Small intestine (tissue), 7 donors: Measurements from ENCODE around the gene FRMD4A. TPM values are rescaled to one million over a fixed set of nuclear protein-coding genes. Genes with fewer than 3 reads are reported as not detected.

ENCODE experiments used
- DNase-seq, 2 donors: peaks; one replicate each; pipeline versions ENCODE4 v3.0.0 to v3.0.0-alpha.2; 2013
- FAIRE-seq: peaks from 2 replicates; lab custom pipeline; 2012; peaks lifted over from hg19 to GRCh38; lab: Jason Lieb, UNC
- H3K27ac ChIP-seq, 3 donors: one replicate each; pipeline ENCODE4 v1.5.1; 2013; ENCODE audit warnings: low read length in 2 of 3, mild to moderate bottlenecking in 2 of 3, control low read depth in 1 of 3, inconsistent platforms in 1 of 3, low read depth in 1 of 3, moderate library complexity in 1 of 3
- H3K27me3 ChIP-seq, 3 donors: one replicate each; pipeline ENCODE4 v1.6.1; 2013; ENCODE audit warnings: low read length in 3 of 3, inconsistent platforms in 1 of 3; ENCODE audit not compliant: control insufficient read depth in 3 of 3, insufficient read depth in 3 of 3
- H3K36me3 ChIP-seq, 3 donors: one replicate each; pipeline ENCODE4 v1.6.1; 2013; ENCODE audit warnings: low read length in 3 of 3, inconsistent platforms in 1 of 3, low read depth in 1 of 3, mild to moderate bottlenecking in 1 of 3, moderate library complexity in 1 of 3; ENCODE audit not compliant: control insufficient read depth in 3 of 3, insufficient read depth in 2 of 3
- H3K4me1 ChIP-seq, 3 donors: one replicate each; pipeline ENCODE4 v1.6.1; 2013; ENCODE audit warnings: low read length in 2 of 3, inconsistent platforms in 1 of 3, low read depth in 1 of 3, mild to moderate bottlenecking in 1 of 3, moderate library complexity in 1 of 3; ENCODE audit not compliant: control insufficient read depth in 3 of 3, insufficient read depth in 2 of 3
- H3K4me3 ChIP-seq, 3 donors: one replicate each; pipeline ENCODE4 v1.5.1; 2013; ENCODE audit warnings: low read length in 3 of 3, control low read depth in 1 of 3, inconsistent platforms in 1 of 3, low read depth in 1 of 3, mild to moderate bottlenecking in 1 of 3, moderate library complexity in 1 of 3
- H3K9me3 ChIP-seq, 2 donors: one replicate each; pipeline ENCODE4 v1.6.1; 2013; ENCODE audit warnings: low read depth in 1 of 2, low read length in 1 of 2; ENCODE audit not compliant: control insufficient read depth in 2 of 2, insufficient read depth in 1 of 2
- WGBS, 3 donors: extraction: QIAGEN DNeasy Blood & Tissue Kit; methylation state at CpG; one replicate each; pipeline ENCODE4 v1.1.7; 2013; 5-methylcytosine and 5-hydroxymethylcytosine counted together
- polyA plus RNA-seq, 4 donors: library from polyadenylated mRNA; stranded (reverse) in 3 of 4; unstranded in 1 of 4; fragments of 200-250 nt in 3 of 4; fragments of 120-200 nt in 1 of 4; gene quantifications; one replicate each; pipeline versions ENCODE4 v1.2.1 to v1.2.3, GENCODE V29; 2013
- donor health status: healthy with polysubstance abuse.
- donor health status: control.
- donor health status: control.
- donor health status: Bipolar disorder and iron deficiency.
- donor health status: healthy.

The FRMD4A gene
- polyA plus RNA-seq, 4 donors: 0.45 to 16.9 (median 6.2) TPM

DNA sequence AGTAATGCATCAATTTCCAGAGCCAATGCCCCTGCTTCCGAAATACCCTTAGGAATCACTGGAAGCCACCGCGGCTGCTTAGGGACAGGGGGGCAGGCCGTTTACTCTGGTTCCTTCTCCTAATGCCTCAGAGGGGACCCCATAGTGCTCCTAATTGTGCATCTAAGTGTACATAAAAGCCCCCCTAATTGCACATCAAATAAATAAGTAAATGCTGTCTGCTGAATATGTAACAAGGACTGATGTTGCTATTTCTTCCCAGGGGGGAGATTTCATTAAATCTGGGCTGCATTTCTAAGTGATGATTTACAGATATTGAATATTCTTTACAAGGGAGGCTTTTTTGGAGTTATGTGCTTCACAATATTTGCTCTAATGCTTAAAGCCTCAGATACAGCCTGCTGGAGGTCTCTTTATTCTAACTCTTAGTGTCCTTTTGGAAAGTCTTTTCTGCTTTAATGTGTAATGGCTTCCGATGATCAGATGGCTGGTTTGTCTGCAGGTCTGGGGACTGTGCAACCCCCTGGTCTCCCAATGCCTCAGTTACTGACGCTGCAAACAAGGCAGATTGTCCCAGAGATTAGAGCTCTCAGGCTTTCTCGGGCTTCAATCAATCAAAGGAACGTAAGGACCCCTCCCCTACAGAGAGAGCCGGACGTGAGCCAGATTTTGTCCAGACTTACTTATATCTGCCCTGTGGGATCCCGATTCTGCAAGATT is 601.0 kb downstream of the FRMD4A start:
- Histone ChIP-seq H3K4me1 (no peaks in the 10 kb centered on the region), H3K36me3 (peaks cover 0 to 10% (median 0%) of the 10 kb centered on the region in 3 donors), H3K9me3 (no peaks in the 10 kb centered on the region), H3K27ac (no peak overlapping the region), H3K4me3 (no peak overlapping the region), H3K27me3 (no peaks in the 10 kb centered on the region)
- DNase-seq (no peak), FAIRE-seq (no peak)
- WGBS, 3 donors: 81 to 84% (median 82%) methylated on average over 11 of the region's 11 CpGs

DNA sequence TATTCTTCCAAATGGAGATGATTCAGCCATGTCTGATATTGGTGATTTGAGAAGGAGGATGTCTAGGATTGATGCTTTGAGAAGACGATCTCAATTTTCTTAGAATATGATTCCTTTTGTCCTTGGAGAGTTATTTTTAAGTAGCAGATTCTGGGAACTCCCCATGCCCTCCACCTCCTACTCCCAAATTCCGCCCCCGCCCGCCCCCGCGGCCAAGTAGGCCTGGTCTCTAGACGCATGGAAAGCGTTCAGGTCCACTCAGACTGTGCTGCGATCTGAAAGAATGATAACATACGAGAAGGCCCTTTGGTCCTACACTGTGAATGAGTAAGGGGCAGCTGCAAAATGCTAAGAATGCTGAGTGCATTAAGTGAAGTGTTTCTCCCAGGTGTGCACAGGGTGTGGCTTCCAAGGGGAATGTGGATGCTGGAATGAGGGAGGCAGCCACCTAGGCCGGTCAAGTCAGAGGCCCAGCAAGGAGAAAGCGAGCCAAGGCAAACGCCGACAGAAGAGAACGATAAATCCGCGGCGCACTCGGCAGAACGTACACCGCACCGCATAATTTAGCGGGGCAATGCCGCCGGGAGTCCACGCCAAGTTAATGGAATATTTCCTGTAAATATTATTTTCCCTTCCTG is 601.7 kb downstream of the FRMD4A start:
- FAIRE-seq (no peak), DNase-seq (no peak)
- 93 to 94% (median 94%) methylated on average over 26 of the region's 26 CpGs for WGBS, 3 donors
- no peaks in the 10 kb centered on the region for H3K27me3 ChIP-seq
- H3K4me3 ChIP-seq: no peak overlapping the region
- H3K36me3 ChIP-seq: peaks cover 0 to 10% (median 0%) of the 10 kb centered on the region in 3 donors
- H3K27ac ChIP-seq: no peak overlapping the region
- H3K4me1 ChIP-seq: no peaks in the 10 kb centered on the region
- no peaks in the 10 kb centered on the region for H3K9me3 ChIP-seq

DNA sequence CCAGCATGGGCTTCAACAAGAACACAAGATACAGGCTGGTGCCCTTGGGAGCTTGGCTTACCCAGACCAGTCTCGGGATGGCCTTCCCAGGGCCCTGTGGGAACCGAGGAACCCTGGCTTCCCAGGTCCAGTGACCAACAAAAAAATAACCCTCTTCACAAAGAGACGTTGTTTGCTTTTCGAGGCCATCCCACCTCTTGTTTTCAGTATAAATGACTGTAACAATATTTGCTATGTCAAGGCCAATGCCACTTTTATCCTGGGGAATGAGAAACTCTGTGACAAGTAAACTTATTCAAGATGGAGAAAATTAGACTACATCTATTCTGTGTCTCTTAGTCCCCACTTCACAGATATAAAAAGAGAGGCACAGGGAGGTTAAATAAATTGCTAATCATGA is 605.1 kb downstream of the FRMD4A start:
- DNase-seq: no peak
- 77 to 86% (median 81%) methylated on average over 4 of the region's 4 CpGs for WGBS, 3 donors
- H3K27ac ChIP-seq: no peak overlapping the region

DNA sequence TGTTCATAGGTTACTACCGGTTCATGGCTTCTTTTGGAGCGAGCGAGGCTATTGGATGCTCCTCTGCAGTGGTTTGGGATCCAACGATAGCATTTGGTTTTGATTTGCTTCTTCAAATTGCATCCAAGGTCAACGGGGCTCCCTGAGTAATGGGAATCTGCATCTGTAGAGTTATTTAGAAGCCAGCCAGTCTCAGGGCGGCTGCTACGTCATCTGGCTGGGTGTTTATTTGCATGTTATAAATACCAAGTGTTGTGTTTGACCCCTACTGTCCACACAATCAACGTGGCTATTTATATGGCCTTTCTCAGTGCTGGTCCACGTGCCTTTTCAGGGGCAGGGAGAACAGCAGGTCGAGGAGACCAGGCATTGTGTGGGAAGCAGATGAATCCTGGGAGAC is 606.2 kb downstream of the FRMD4A start:
- DNase-seq (no peak), FAIRE-seq (no peak)
- Histone ChIP-seq H3K27me3 (no peaks in the 10 kb centered on the region), H3K27ac (no peak overlapping the region), H3K4me3 (no peak overlapping the region), H3K36me3 (peaks cover 0 to 7% (median 0%) of the 10 kb centered on the region in 3 donors), H3K9me3 (peaks cover 0 to 5% of the 10 kb centered on the region in 2 donors), H3K4me1 (no peaks in the 10 kb centered on the region)
- WGBS, 3 donors: 57 to 71% (median 62%) methylated on average over 10 of the region's 10 CpGs

More for the DNA sequence above, 605.1 kb downstream of the FRMD4A start:
- Histone ChIP-seq H3K27me3 (no peaks in the 10 kb centered on the region), H3K9me3 (peaks cover 0 to 4% of the 10 kb centered on the region in 2 donors), H3K36me3 (peaks cover 0 to 7% (median 0%) of the 10 kb centered on the region in 3 donors), H3K4me3 (no peak overlapping the region), H3K4me1 (no peaks in the 10 kb centered on the region)
- FAIRE-seq: no peak

DNA sequence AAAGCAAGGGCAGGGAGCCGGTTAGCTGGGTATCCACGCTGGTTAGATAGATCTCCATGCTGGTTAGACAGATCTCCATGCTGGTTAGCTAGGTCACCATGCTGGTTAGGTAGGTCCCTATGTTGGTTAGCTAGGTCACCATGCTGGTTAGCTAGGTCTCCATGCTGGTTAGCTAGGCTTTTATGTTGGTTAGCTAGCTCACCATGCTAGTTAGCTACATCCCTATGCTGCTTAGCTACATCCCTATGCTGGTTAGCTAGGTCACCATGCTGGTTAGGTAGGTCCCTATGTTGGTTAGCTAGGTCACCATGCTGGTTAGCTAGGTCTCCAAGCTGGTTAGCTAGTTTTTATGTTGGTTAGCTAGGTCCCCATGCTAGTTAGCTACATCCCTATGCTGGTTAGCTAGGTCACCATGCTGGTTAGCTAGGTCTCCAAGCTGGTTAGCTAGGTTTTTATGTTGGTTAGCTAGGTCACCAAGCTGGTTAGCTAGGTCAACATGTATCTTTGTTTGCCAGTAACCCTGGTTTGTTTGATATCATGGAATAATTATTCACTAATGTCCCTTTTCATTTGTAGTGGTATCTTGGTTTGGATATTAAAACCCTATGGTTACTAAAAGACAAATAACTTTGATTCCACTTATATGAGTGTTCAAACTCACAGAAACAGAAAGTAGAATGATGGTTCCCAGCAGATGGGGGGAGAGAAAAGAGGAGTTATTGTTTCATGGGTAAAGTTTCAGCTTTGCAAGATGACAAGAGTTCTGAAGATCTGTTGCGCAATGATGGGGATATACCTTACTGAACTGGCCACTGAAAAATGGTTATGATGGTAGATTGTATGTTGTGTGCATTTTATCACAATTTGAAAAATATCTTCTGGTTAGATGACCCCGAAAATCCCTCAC is 607.7 kb downstream of the FRMD4A start:
- no peak for DNase-seq
- Histone ChIP-seq H3K4me3 (no peak overlapping the region), H3K4me1 (peaks cover 0 to 3% (median 1%) of the 10 kb centered on the region in 3 donors), H3K27ac (no peak overlapping the region), H3K9me3 (peaks cover 0 to 5% of the 10 kb centered on the region in 2 donors), H3K36me3 (peaks cover 0 to 7% (median 0%) of the 10 kb centered on the region in 3 donors), H3K27me3 (no peaks in the 10 kb centered on the region)
- WGBS, 3 donors: 85 to 94% (median 85%) methylated on average over 4 of the region's 4 CpGs
- FAIRE-seq: no peak

DNA sequence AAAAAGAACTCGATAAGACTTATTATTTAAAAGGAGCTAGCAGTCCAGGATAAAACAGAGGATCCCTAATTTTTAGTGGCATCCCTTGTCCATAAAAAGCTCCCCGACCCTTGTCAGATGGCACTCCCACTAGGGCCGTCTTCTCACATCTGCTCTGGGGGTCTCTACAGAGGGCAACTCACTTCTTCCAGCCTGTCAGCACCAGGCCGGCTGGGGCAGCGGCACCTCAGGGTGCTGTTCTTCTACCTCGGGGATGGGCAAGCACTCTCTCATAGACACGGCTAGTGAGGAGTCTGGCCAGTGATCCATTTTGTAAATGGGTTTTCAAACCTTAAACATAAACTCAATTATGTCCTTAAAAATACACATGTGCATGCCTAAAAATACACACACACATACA is 609.2 kb downstream of the FRMD4A start:
- FAIRE-seq (no peak), DNase-seq (no peak)
- Histone ChIP-seq H3K27ac (no peak overlapping the region), H3K4me3 (no peak overlapping the region), H3K27me3 (no peaks in the 10 kb centered on the region), H3K36me3 (no peaks in the 10 kb centered on the region), H3K4me1 (peaks cover 0 to 3% (median 3%) of the 10 kb centered on the region in 3 donors), H3K9me3 (peaks cover 0 to 5% of the 10 kb centered on the region in 2 donors)
- WGBS, 3 donors: 94 to 95% (median 94%) methylated on average over 7 of the region's 7 CpGs

DNA sequence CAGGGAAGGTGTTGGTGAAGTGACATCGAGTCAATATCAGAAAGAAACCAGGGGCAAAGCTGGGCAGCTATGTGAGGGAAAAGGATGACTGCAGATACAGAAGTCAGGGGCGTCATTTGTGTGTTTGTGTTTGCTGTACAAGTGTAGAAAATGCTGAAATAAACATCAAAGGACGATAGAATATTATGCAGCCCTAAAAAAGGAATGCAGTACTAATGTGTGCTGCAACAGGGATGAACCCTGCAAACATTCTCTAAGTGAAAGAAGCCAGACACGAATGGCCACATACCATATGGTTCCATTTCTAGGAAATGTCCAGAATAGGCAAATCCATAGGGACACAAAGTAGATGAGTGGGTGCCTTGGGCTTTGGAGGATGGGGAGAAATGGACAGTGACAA is 610.0 kb downstream of the FRMD4A start:
- Histone ChIP-seq H3K4me1 (peaks cover 0 to 3% (median 3%) of the 10 kb centered on the region in 3 donors), H3K27me3 (no peaks in the 10 kb centered on the region), H3K36me3 (no peaks in the 10 kb centered on the region), H3K9me3 (peaks cover 0 to 5% of the 10 kb centered on the region in 2 donors), H3K4me3 (no peak overlapping the region), H3K27ac (no peak overlapping the region)
- DNase-seq (no peak), FAIRE-seq (no peak)
- WGBS, 3 donors: 77 to 80% (median 80%) methylated on average over 4 of the region's 4 CpGs

DNA sequence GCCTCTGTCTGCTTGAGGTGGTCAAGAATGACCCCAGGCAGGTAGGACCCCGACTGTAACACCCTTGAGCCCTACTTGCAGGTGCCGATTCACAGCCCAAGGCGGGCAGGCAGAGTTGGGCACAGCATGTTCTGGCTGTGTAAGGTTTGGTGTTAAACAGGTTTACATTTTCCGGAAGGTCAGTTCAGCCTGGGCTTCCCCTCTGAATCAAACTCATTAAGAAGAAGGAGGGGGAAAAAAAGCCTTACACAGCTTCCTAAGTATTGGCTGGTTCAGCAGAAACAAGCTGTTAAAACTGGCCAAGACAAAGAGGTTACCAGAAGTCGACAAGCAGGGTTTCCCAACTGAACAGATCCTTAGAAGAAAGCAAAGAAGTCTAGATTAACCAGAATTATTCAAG is 611.3 kb downstream of the FRMD4A start:
- H3K27ac ChIP-seq: peak overlapping the region in 1 of 3 donors; percentile 25
- WGBS, 3 donors: 79 to 89% (median 89%) methylated on average over 5 of the region's 5 CpGs
- FAIRE-seq: no peak

More for the DNA sequence above, 611.3 kb downstream of the FRMD4A start:
- H3K36me3 ChIP-seq: no peaks in the 10 kb centered on the region
- peaks cover 0 to 5% of the 10 kb centered on the region in 2 donors for H3K9me3 ChIP-seq
- H3K4me3 ChIP-seq: no peak overlapping the region
- no peaks in the 10 kb centered on the region for H3K27me3 ChIP-seq
- no peak for DNase-seq
- H3K4me1 ChIP-seq: peaks cover 0 to 3% (median 3%) of the 10 kb centered on the region in 3 donors
